Epidermal melanocyte (primary cell): ENCODE results near the gene SORD.
A peak's percentile ranks its signal among the peaks of the same experiment; 100 is the strongest.
"Not testable (repeated sequence)": the region's sequence is repeated elsewhere in the genome, so short reads cannot be mapped to it uniquely, and the experiment has no call there.

Source experiments
- DNase-seq: peaks from one replicate; pipeline ENCODE4 v3.0.0; 2011; ENCODE audit warnings: low spot score; ENCODE audit not compliant: insufficient read length

SORD gene

GRCh38 chr15:45023659-45024225, 747 bp downstream of the SORD start:
- no peak for DNase-seq

GRCh38 chr15:45024649-45025048, 1.7 kb downstream of the SORD start:
- DNase-seq = not testable (repeated sequence)

- not testable (repeated sequence) for DNase-seq
Measured at GRCh38 chr15:45025627-45026026, 2.6 kb downstream of the SORD start.

- no peak for DNase-seq
Measured at GRCh38 chr15:45026651-45027190, 3.7 kb downstream of the SORD start.

GRCh38 chr15:45027220-45027619, 4.2 kb downstream of the SORD start:
- DNase-seq = peak; percentile 42

GRCh38 chr15:45030743-45031142, 7.7 kb downstream of the SORD start:
- DNase-seq = no peak

- not testable (repeated sequence) for DNase-seq
Measured at GRCh38 chr15:45031522-45032028, 8.6 kb downstream of the SORD start.

- DNase-seq = not testable (repeated sequence)
Measured at GRCh38 chr15:45032501-45032900, 9.5 kb downstream of the SORD start.

GRCh38 chr15:45034087-45034486, 11.1 kb downstream of the SORD start:
- DNase-seq = not testable (repeated sequence)

GRCh38 chr15:45034600-45035375, 11.8 kb downstream of the SORD start:
- DNase-seq = not testable (repeated sequence)

GRCh38 chr15:45036812-45037781, 14.1 kb downstream of the SORD start:
- DNase-seq = not testable (repeated sequence)

- DNase-seq = no peak
Measured at GRCh38 chr15:45037936-45038335, 14.9 kb downstream of the SORD start.

GRCh38 chr15:45040396-45040795, 17.4 kb downstream of the SORD start:
- not testable (repeated sequence) for DNase-seq

- DNase-seq = not testable (repeated sequence)
Measured at GRCh38 chr15:45041538-45041937, 18.5 kb downstream of the SORD start.

- DNase-seq = not testable (repeated sequence)
Measured at GRCh38 chr15:45042859-45043258, 19.9 kb downstream of the SORD start.

- not testable (repeated sequence) for DNase-seq
Measured at GRCh38 chr15:45044270-45044669, 21.3 kb downstream of the SORD start.

GRCh38 chr15:45048449-45048793, 25.4 kb downstream of the SORD start:
- not testable (repeated sequence) for DNase-seq

GRCh38 chr15:45048794-45049631, 26.0 kb downstream of the SORD start:
- no peak for DNase-seq

GRCh38 chr15:45050587-45050986, 27.6 kb downstream of the SORD start:
- no peak for DNase-seq

- not testable (repeated sequence) for DNase-seq
Measured at GRCh38 chr15:45052676-45053075, 29.7 kb downstream of the SORD start.
